Sciatic nerve (tissue), 2 donors: Measurements from ENCODE around the gene MLPH. TPM values are rescaled to one million over a fixed set of nuclear protein-coding genes. Genes with fewer than 3 reads are reported as not detected.
A peak's percentile ranks its signal among the peaks of the same experiment; 100 is the strongest.
"Not testable (repeated sequence)": the region's sequence is repeated elsewhere in the genome, so short reads cannot be mapped to it uniquely, and the experiment has no call there.

Source experiments
- ATAC-seq: fragments of 200-7000 bp; cut with Tn5 transposase; one replicate; pipeline ENCODE4 v1.9.1; 2020; ENCODE audit warnings: mild to moderate bottlenecking, moderate library complexity
- DNase-seq: peaks from one replicate; pipeline ENCODE4 v3.0.0-alpha.2; 2020; ENCODE audit warnings: low spot score
- intact Hi-C: fragments of 100-400 bp; cut with DNase I; formaldehyde crosslinking; loops from one replicate; pipeline ENCODE4 v1.14.2; 2022
- total RNA-seq: library from RNA; stranded (reverse); fragmentation: NEBNext Ultra II Directional; extraction: Animal tissue kit (Norgen Biotek cat#: 25700); gene quantifications from one replicate; pipeline ENCODE4 v1.2.1, GENCODE V29; 2021
- donor health status: DM: no; HTN: no; CAD: no.
- donor health status: DM: no; HTN: no; CAD: no.

MLPH gene
- total RNA-seq, 1 donor from 2014 or later, result 25.5 TPM

- intact Hi-C loops, result no loop called here
- DNase-seq (no peak), ATAC-seq (peak; percentile 53)
Observed at GRCh38 chr2:237456200-237456843, 30.7 kb upstream of the MLPH start.

DNA sequence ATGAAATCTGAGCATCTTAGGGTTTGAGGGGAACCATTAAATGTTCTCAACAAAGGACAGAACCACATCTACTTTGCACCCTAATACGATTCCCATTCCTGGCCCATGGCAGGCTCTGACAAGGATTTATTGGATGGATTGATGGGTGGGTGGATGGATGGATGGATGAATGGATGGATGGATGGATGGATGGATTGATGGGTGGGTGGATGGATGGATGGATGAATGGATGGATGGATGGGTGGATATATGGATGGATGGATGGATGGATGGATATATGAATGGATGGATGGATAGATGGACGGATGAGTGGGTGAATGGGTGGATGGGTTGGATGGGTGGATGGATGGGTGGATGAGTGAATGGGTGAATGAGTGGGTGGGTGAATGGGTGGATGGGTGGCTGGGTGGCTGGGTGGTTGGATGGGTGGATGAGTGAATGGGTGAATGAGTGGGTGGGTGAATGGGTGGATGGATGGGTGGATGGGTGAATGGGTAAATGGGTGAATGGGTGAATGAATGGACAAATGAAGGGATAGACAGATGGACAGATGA is 29.6 kb upstream of the MLPH start:
- DNase-seq (no peak), ATAC-seq (no peak)
- intact Hi-C loops, result no loop called here

DNA sequence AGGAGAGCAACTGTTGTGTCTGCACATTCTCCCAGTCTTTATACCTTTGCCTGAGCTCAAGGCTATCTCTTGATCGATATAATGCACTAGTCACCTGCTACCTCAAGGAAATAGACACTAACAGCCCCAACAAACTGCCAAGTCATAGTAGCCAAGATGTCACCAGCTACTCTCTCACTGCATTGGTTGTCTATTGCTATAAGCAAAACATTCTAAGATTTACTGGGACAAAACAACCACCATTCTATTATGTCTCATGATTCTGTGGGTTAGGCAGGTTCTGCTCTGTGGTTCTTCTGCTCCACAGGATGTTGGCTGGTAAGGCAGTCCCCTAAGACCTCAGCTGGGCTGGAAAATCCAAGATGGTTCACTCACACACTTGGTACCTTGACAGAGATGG is 28.5 kb upstream of the MLPH start:
- ATAC-seq, result no peak
- DNase-seq, result no peak
- intact Hi-C loops, result no loop called here

DNA sequence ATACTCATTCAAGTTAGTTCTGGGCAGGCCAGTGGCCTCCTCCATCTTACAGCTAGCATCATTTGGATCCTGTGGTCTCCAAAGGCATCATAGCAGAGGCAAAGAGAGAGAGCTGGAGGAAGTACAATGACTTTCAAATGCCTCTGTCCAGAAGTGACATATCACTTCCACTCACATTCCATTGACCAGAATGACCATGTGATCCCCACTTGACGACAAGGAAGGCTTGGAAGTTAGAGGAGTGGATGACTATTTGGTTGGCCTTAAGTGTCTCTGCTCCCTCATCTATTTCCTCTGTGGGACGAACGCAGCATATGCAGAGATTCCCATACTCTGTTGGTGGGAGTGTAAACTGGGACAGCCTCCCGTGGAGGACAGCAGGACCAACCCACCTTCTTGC is 27.8 kb upstream of the MLPH start:
- intact Hi-C loops, result no loop called here
- ATAC-seq (no peak), DNase-seq (no peak)

DNA sequence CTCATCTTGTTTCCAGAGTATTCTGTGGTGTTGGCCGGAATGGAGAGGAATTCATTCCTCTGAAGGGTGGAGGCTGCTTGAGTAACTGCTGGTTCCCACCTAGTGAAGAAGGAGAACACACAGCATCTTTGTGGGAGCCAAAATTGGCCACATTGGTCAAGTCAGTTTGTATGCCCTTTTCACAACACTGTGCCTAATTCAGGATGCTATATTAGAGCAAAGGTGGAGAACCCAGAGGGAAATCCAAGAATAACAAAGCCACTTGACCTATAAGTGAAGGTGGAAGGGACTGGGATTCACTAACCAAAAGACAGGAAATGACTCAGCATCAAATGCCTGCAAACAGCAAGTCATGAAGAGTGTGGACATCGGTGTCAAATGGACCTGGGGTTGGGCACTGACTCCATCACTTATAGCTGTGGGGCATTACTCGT is 27.3 kb upstream of the MLPH start:
- DNase-seq (no peak), ATAC-seq (peak; percentile 89)
- intact Hi-C loops, result no loop called here

- DNase-seq, result no peak
- intact Hi-C loops, result no loop called here
- no peak for ATAC-seq
Observed at GRCh38 chr2:237464757-237465391, 22.2 kb upstream of the MLPH start.

GRCh38 chr2:237465515-237466148 is 21.4 kb upstream of the MLPH start:
- intact Hi-C loops, result no loop called here
- DNase-seq (no peak), ATAC-seq (no peak)

DNA sequence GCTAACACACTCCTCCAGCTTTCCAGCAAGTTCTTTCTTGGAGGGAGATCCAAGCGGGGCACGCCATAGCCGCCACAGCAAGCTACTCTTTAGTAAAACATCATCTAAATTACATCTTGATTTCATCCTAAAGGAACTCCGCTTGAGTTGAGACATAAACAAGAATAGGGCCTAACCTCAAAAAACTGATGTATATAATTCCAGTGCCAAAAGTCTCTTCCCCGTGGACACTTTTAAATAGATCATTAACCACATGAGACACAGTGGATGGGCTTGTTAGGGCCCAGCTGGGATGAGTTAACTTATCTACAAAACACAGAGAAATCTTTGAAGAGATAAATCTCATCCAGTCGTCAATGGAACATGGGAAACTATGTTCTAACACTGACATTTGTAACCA is 20.8 kb upstream of the MLPH start:
- no peak for ATAC-seq
- intact Hi-C loops, result no loop called here
- no peak for DNase-seq

DNA sequence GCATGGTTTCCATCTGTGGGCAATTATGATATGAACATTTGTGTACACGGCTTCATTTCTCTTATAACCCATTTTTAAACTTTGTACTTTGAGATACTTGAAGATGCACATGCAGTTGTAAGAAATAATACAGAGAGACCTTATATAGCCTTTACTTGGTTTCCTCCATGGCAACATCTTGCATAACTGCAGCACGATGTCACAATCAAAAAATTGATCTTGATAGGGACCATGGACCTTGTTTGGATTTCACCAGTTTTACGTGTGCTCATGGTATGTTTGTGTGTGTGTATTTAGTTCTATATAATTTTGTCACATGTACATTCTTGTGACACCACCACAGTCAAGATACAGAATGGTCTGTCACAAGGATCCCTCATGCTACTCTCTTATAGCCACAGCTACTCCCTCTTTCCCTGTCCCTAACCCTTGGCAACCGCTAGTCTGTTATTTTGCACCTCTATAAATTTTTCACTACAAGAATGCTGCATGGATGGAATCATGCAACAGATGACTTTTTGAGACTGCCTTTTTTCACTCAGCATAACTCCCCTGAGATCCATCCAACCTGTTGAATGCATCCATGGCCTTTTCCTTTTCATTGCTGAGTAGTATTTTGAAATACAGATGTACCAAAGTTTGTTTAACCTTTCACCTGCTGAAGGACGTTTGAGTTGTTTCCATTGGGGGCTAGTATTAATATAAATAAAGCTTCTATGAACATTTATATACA is 19.4 kb upstream of the MLPH start:
- DNase-seq (no peak), ATAC-seq (no peak)

DNA sequence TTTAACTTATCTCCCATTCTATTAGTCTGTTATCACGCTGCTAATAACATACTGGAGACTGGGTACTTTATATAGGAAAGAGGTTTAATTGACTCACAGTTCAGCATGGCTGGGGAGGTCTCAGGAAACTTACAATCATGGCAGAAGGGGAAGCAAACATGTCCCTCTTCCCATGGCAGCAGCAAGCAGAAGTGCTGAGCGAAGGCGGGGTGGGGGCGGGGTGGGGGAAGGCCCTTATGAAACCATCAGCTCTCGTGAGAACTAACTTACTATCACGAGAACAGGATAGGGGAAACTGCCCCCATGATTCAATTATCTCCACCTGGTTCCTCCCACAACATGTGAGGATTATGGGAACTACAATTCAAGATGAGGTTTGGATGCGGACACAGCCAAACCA is 17.6 kb upstream of the MLPH start:
- DNase-seq, intact Hi-C loops, ATAC-seq: not testable (repeated sequence)

More for the DNA sequence above, 19.4 kb upstream of the MLPH start:
- intact Hi-C loops, result no loop called here

GRCh38 chr2:237469849-237470248 is 17.2 kb upstream of the MLPH start:
- ATAC-seq (no peak), DNase-seq (no peak)
- intact Hi-C loops, result no loop called here

DNA sequence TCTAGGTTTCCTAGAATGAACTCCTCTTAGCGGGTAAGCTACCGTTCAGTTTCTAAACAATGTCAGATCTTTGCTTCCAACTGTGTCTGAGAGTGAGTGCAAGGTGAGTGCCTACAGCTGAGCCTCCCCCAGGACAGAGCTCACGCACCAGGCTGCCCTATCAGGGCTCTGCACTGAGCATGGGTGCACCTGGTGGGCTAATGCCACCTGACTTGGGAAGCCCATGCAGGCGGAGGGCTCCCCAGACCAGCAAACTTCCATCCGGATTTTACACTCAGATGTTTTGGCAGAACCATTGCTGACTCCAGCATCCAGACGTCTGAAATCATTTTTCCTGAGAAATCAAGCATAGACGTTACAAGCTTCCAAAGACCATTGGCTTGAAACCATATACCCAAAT is 16.1 kb upstream of the MLPH start:
- intact Hi-C loops, result no loop called here

GRCh38 chr2:237471438-237472186 is 15.4 kb upstream of the MLPH start:
- intact Hi-C loops, result no loop called here
- ATAC-seq, result no peak

More for the DNA sequence above, 16.1 kb upstream of the MLPH start:
- ATAC-seq (no peak), DNase-seq (no peak)

GRCh38 chr2:237472187-237472712 is 14.8 kb upstream of the MLPH start:
- ATAC-seq, result no peak
- intact Hi-C loops, result no loop called here
- no peak for DNase-seq

More at GRCh38 chr2:237471438-237472186, 15.4 kb upstream of the MLPH start:
- no peak for DNase-seq

DNA sequence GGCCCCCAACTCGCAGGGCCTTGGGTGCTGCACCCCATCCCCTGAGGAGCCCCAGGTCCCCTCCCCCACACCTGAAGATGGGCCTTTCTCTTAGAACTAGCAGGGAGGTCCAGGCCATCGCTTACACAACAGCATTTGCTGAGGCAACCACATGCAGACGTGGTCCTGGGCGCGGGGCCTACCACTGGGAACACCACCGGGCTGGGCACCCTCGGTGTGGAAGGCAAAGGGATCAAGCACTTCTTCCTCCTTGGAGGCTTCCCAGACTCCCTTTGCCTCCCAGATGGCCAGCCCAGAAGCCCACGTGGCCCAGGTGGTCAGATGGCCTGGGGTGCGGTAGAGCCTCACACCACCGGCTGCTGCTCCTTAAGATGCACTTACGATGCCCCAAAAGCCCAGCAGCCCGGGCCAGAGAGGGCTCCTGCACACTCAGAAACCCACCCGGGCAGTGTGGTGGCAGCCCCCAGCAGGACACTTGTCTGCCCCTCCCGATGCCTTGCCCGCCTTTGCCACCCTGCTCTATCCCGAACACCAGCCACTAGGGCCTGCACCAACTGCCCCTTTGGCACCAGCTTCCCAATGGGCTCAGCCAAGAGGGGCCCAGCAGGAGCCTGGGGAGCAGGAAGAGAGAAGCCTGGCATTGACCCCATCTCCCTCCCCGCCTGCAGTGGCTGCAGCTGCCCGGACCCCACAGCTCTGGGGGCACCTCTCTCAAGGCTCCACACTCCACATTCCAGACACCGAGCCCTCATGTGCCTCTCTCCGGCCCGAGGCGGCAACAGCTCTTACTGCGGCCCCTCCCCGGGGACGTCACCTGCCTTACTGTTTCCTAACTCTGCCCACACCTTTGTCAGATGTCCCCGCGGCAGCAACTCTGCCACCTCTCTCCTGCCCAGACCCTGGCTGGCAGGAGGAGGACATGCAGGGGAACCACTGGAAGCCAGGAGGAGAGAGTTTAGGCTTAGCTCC is 13.9 kb upstream of the MLPH start:
- intact Hi-C loops, result no loop called here

GRCh38 chr2:237473878-237474441 is 13.1 kb upstream of the MLPH start:
- no peak for DNase-seq
- ATAC-seq, result peak; percentile 49
- intact Hi-C loops, result loop anchor here (2.0 kb wide), 1 partner anchor 61 kb away; no protein-coding TSS in a partner anchor

More for the DNA sequence above, 13.9 kb upstream of the MLPH start:
- ATAC-seq (no peak), DNase-seq (no peak)

DNA sequence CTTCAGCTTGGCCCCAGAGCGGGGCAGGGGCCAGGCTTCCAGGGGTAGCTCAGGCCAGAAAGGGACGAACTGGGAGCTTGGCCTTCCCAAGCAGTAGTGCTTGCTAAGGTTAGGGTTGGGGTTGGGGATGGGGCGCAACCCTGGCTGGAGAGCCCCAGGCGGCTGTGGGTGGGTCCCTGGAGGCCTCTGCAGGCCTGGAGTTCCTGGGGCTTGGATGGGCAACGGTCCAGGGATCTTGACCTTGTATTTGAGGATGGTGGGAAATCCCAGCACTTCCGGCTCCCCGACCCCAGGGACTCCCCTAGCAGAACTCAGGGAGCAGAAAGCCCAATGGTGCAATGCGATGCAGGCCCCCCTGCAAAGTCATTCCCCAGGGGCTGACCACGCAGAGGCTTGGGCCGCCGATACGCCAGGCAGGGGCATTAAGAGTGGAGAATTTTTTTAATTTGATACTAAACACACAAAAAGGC is 12.6 kb upstream of the MLPH start:
- ATAC-seq, result peak; percentile 31
- peak; percentile 80 for DNase-seq
- intact Hi-C loops, result loop anchor here (2.0 kb wide), 1 partner anchor 62 kb away; no protein-coding TSS in a partner anchor
